K562 (cell line): Measurements from ENCODE around the gene USP22. TPM values are rescaled to one million over a fixed set of nuclear protein-coding genes. Genes with fewer than 3 reads are reported as not detected.

Source experiments
- ATAC-seq: fragments of 200-7000 bp; cut with Tn5 transposase; 3 replicates; pipeline ENCODE4 v1.9.1; 2020; ENCODE audit warnings: moderate library complexity
- BruUV-seq: library from RNA; stranded (reverse); fragments of 400-500 nt; replicated peaks from 2 replicates; lab custom pipeline; 2021; lab: Mats Ljungman, UMichigan
- CTCF ChIA-PET: fragments of 300-600 bp; formaldehyde crosslinking; extraction: SDS; loops from one replicate; lab custom pipeline; 2021; ENCODE audit warnings: low intra/inter-chr PET ratio; lab: Yijun Ruan, JAX
- POLR2A ChIA-PET: fragments of 300-600, 350-650 bp; sonication (Branson Sonifier 250); formaldehyde crosslinking; extraction: SDS; loops from one replicate; lab custom pipeline; 2021; ENCODE audit warnings: antibody characterized with exemption, inconsistent platforms; lab: Yijun Ruan, JAX
- DNase-seq, 4 experiments: peaks; one replicate each; pipeline versions ENCODE4 v3.0.0 to v3.0.0-alpha.2; 2011 to 2018; ENCODE audit warnings: low spot score in 3 of 4, mixed read lengths in 3 of 4; ENCODE audit errors: extremely low read depth in 1 of 4
- FAIRE-seq: peaks from 2 replicates; lab custom pipeline; 2011; peaks lifted over from hg19 to GRCh38; lab: Jason Lieb, UNC
- H2AFZ ChIP-seq: 2 replicates; pipeline ENCODE4 v1.6.0; 2011; ENCODE audit warnings: low read depth, low read length, control low read depth, inconsistent platforms
- H3K27ac ChIP-seq: fragments of 200-600 bp; 3 replicates; pipeline ENCODE4 v1.8.0; 2011; ENCODE audit warnings: low read depth, mild to moderate bottlenecking, control low read depth, inconsistent platforms, low read length, moderate library complexity, mixed read lengths; ENCODE audit errors: extremely low read depth
- H3K27me3 ChIP-seq, 2 experiments: fragments of 300-600 bp in 1 of 2; 2 replicates in 1 of 2; 3 replicates in 1 of 2; pipeline versions ENCODE4 v1.6.0 to v1.8.0; 2011; ENCODE audit warnings: inconsistent platforms in 2 of 2, low read length in 2 of 2, mild to moderate bottlenecking in 1 of 2, mixed read lengths in 1 of 2, moderate library complexity in 1 of 2; ENCODE audit not compliant: control insufficient read depth in 2 of 2, insufficient read depth in 2 of 2
- H3K36me3 ChIP-seq: fragments of 300-600 bp; 3 replicates; pipeline ENCODE4 v1.8.0; 2011; ENCODE audit warnings: mild to moderate bottlenecking, low read length, inconsistent platforms; ENCODE audit not compliant: control insufficient read depth, insufficient read depth
- H3K4me1 ChIP-seq, 2 experiments: fragments of 200-600 bp in 1 of 2; replicated peaks in 1 of 2; 2 replicates in 1 of 2; 3 replicates in 1 of 2; pipeline versions ENCODE4 v1.5.1 to v1.8.0; 2011; ENCODE audit warnings: inconsistent platforms in 2 of 2, low read length in 2 of 2, mild to moderate bottlenecking in 1 of 2, mixed read lengths in 1 of 2, moderate library complexity in 1 of 2; ENCODE audit not compliant: control insufficient read depth in 2 of 2, insufficient read depth in 2 of 2
- H3K4me2 ChIP-seq: 2 replicates; pipeline ENCODE4 v1.6.1; 2011; ENCODE audit warnings: low read length, control low read depth, inconsistent platforms, mixed read lengths; ENCODE audit not compliant: insufficient read depth
- H3K4me3 ChIP-seq: fragments of 200-600 bp; sonication (generic), shearing (Covaris generic); 2 replicates; pipeline ENCODE4 v1.5.1; 2016; ENCODE audit warnings: control low read depth, inconsistent platforms
- H3K79me2 ChIP-seq: fragments of 200-600 bp; 3 replicates; pipeline ENCODE4 v1.8.0; 2011; ENCODE audit warnings: low read length, inconsistent platforms; ENCODE audit not compliant: control insufficient read depth, insufficient read depth
- H3K9ac ChIP-seq, 2 experiments: 2 replicates each; pipeline versions ENCODE4 v1.6.0 to v1.6.1; 2011; ENCODE audit warnings: low read depth in 2 of 2, low read length in 2 of 2, control low read depth in 1 of 2, inconsistent platforms in 1 of 2, mild to moderate bottlenecking in 1 of 2, mixed read lengths in 1 of 2; ENCODE audit not compliant: insufficient read depth in 1 of 2
- H3K9me1 ChIP-seq: one replicate; pipeline ENCODE4 v1.6.0; 2011; ENCODE audit warnings: inconsistent platforms, mild to moderate bottlenecking, low read length, moderate library complexity; ENCODE audit not compliant: control insufficient read depth, insufficient read depth
- H3K9me3 ChIP-seq: replicated peaks from 2 replicates; pipeline ENCODE4 v1.5.1; 2011; ENCODE audit warnings: low read depth, low read length, inconsistent platforms; ENCODE audit not compliant: control insufficient read depth, insufficient read depth
- H4K20me1 ChIP-seq: replicated peaks from 2 replicates; pipeline ENCODE4 v1.6.1; 2011; ENCODE audit warnings: low read length, inconsistent platforms, mixed read lengths; ENCODE audit not compliant: control insufficient read depth, insufficient read depth
- AFF1 ChIP-seq, 2 experiments: fragments of 450-650 bp; IDR thresholded peaks; 2 replicates each; pipeline ENCODE4 v1.6.1; 2018; ENCODE audit warnings: mild to moderate bottlenecking in 2 of 2, low read depth in 1 of 2; ENCODE audit not compliant: partially characterized antibody in 2 of 2
- ARID3B ChIP-seq: fragments of 250-450 bp; sonication (Bioruptor Pico); IDR thresholded peaks from 2 replicates; pipeline ENCODE4 v1.4.0; 2020; ENCODE audit warnings: borderline replicate concordance
- ATF4 ChIP-seq: fragments of 450-650 bp; formaldehyde crosslinking; IDR thresholded peaks from 2 replicates; pipeline ENCODE4 v1.4.0; 2022; ENCODE audit warnings: mild to moderate bottlenecking, moderate library complexity
- CBX1 ChIP-seq: sonication (generic); IDR thresholded peaks from 2 replicates; pipeline ENCODE4 v1.6.1; 2016; ENCODE audit warnings: antibody characterized with exemption, low read depth, mild to moderate bottlenecking
- ESRRA ChIP-seq: fragments of 450-650 bp; IDR thresholded peaks from 2 replicates; pipeline ENCODE4 v1.6.1; 2014; ENCODE audit warnings: low read depth, mild to moderate bottlenecking, moderate library complexity, borderline replicate concordance
- HMGXB4 ChIP-seq: sonication (generic); formaldehyde crosslinking; IDR thresholded peaks from 2 replicates; pipeline ENCODE4 v1.8.1; 2023; ENCODE audit warnings: mild to moderate bottlenecking, missing genetic modification reagents
- THRB ChIP-seq: fragments of 450-650 bp; formaldehyde crosslinking; conservative IDR thresholded peaks from 2 replicates; pipeline ENCODE4 v1.4.0; 2022; ENCODE audit warnings: mild to moderate bottlenecking, missing genetic modification characterization
- WGBS: fragments of 100-300 bp; shearing (Covaris generic); methylation state at CpG from one replicate; pipeline ENCODE4 v1.1.6; 2016; ENCODE audit warnings: low coverage, mixed read lengths; ENCODE audit not compliant: insufficient coverage; ENCODE audit errors: missing lambda C conversion rate; 5-methylcytosine and 5-hydroxymethylcytosine counted together
- in situ Hi-C: fragments of 300-500 bp; cut with MboI; formaldehyde crosslinking; loops from 4 replicates; pipeline ENCODE4 v1.15.0; 2018; ENCODE audit warnings: inconsistent platforms, mixed read lengths
- intact Hi-C: fragments of 100-400 bp; cut with micrococcal nuclease; formaldehyde crosslinking; loops from 2 replicates; pipeline ENCODE4 v1.14.2; 2022
- polyA plus RNA-seq, 8 experiments: library from polyadenylated mRNA; depleted of rRNA in 4 of 8; stranded (reverse) in 5 of 8; unstranded in 3 of 8; fragments of >200 nt; fragmentation: Nextera tagmentation in 2 of 8; fragmentation: Illumina TruSeq in 1 of 8; extraction: Ambion mirVana in 2 of 8; extraction: Trizol in 1 of 8; gene quantifications; 2 replicates each; pipeline versions ENCODE4 v1.2.1 to v1.2.3, GENCODE V29; 2011 to 2014; ENCODE audit warnings: inconsistent platforms in 1 of 8, missing spikeins in 1 of 8
- total RNA-seq, 7 experiments: library from RNA; depleted of rRNA in 6 of 7; stranded (reverse); fragments of >200 nt in 6 of 7; fragmentation: Illumina TruSeq in 2 of 7; extraction: Trizol in 2 of 7; gene quantifications; 2 replicates each; pipeline versions ENCODE4 v1.2.1 to v1.2.3, GENCODE V29; 2011 to 2021; ENCODE audit warnings: low replicate concordance in 1 of 7

Gene USP22
- total and polyA plus RNA-seq, 9 of the 15 experiments (the other 6 are each of a cell fraction or from before 2014, with no cell fraction given): 6.5 to 113 (median 58.9) TPM

GRCh38 chr17:21089145-21089544 is 46.3 kb upstream of the USP22 start:
- H3K4me2 ChIP-seq: no peak overlapping the region

More at GRCh38 chr17:21089145-21089544, 46.3 kb upstream of the USP22 start:
- no peak overlapping the region for H3K9ac ChIP-seq
- no TSS peak for BruUV-seq
- CTCF ChIA-PET: no interaction called here
- intact Hi-C loops (no loop called here), in situ Hi-C loops (no loop called here)
- no peak for DNase-seq
- H3K4me3 ChIP-seq: no peak overlapping the region
- no peak for ATAC-seq
- no peak for FAIRE-seq
- 30% methylated on average over 1 of the region's 1 CpG for WGBS
- no peaks in the 10 kb centered on the region for H3K36me3 ChIP-seq
- H2AFZ ChIP-seq: no peak overlapping the region
- POLR2A ChIA-PET: no interaction called here
- no peaks in the 10 kb centered on the region for H3K27me3 ChIP-seq
- no peak overlapping the region for H3K27ac ChIP-seq
- H3K9me3 ChIP-seq: no peaks in the 10 kb centered on the region
- TF ChIP-seq CBX1 (no peak), ARID3B (CRISPR knock-in tag) (no peak), ESRRA (no peak), HMGXB4 (CRISPR knock-in tag) (no peak), THRB (CRISPR knock-in tag) (no peak), ATF4 (CRISPR knock-in tag) (no peak), AFF1 (IDR thresholded peaks at IDR 0.05; ENCODE audit: low read depth in 1 of 2, partially characterized antibody in 2 of 2) (no peak)
- H3K4me1 ChIP-seq: peaks cover 0 to 3% of the 10 kb centered on the region in 2 experiments; a peak in 1 of 5 replicates
- H4K20me1 ChIP-seq: no peaks in the 10 kb centered on the region
- H3K79me2 ChIP-seq: no peaks in the 10 kb centered on the region
- no peaks in the 10 kb centered on the region for H3K9me1 ChIP-seq
